NB4 (cell line): ENCODE results near the gene SIRPA.

Experiments
- DNase-seq: peaks from one replicate; pipeline ENCODE4 v3.0.0; 2010; ENCODE audit warnings: low read depth
- H3K4me3 ChIP-seq: one replicate; pipeline ENCODE4 v1.5.1; 2011; ENCODE audit warnings: mild to moderate bottlenecking, low read depth, low read length, moderate library complexity
- MYC ChIP-seq: IDR thresholded peaks from 2 replicates; pipeline ENCODE4 v1.6.1; 2011; ENCODE audit warnings: low read depth, low read length
- POLR2A ChIP-seq: IDR thresholded peaks from 2 replicates; pipeline ENCODE4 v1.6.1; 2011; ENCODE audit warnings: mild to moderate bottlenecking; ENCODE audit not compliant: insufficient read length; ENCODE audit errors: extremely low read depth
- TF ChIP-seq, protein P1 (sequence below): IDR thresholded peaks from one replicate; pipeline ENCODE4 v1.5.1; 2012; ENCODE audit warnings: low read depth, low read length
- TF ChIP-seq, protein P2 (sequence below): IDR thresholded peaks from 2 replicates; pipeline ENCODE4 v1.6.1; 2011; ENCODE audit warnings: low read depth, low read length

The SIRPA gene

DNA sequence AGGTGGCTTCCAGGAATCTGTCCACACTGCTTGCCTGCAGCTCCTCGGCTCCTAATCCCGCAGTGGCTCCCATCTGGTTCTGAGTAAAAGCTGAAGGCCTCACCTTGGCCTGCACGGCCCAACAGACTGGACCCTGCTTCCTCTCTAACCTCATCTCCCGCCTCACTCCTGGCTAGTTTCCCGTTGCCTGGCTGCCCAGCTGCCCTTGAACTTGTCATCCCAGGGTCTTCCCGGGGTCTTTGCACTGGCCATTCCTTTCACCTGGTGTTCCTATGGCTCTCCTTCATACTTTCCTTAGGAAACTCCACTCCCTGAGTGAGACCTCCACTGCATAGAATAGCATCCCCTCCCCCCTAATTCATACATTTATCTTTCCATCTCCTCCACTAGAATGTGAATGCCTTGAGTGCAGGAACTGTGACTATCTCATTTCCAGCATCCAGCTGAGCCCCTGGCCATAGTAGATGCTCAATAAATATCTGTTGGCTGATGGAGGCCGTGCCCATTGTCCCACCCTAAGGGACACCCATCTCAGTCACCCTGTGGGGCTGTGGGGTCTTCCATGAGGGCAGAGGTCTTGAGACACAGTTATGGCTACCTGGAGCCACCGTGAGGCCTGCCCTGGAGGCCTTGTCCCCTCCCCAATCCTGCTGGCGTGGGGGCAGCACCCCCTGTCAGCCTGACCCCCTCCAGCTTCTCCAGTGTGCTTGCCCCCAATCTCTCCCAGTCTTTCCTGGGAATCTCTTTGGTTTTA, 9.1 kb upstream of the SIRPA start:
- TF ChIP-seq, protein P1, sequence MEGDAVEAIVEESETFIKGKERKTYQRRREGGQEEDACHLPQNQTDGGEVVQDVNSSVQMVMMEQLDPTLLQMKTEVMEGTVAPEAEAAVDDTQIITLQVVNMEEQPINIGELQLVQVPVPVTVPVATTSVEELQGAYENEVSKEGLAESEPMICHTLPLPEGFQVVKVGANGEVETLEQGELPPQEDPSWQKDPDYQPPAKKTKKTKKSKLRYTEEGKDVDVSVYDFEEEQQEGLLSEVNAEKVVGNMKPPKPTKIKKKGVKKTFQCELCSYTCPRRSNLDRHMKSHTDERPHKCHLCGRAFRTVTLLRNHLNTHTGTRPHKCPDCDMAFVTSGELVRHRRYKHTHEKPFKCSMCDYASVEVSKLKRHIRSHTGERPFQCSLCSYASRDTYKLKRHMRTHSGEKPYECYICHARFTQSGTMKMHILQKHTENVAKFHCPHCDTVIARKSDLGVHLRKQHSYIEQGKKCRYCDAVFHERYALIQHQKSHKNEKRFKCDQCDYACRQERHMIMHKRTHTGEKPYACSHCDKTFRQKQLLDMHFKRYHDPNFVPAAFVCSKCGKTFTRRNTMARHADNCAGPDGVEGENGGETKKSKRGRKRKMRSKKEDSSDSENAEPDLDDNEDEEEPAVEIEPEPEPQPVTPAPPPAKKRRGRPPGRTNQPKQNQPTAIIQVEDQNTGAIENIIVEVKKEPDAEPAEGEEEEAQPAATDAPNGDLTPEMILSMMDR, result no peak
- TF ChIP-seq POLR2A (no peak), MYC (no peak)
- TF ChIP-seq, protein P2, sequence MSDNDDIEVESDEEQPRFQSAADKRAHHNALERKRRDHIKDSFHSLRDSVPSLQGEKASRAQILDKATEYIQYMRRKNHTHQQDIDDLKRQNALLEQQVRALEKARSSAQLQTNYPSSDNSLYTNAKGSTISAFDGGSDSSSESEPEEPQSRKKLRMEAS, result no peak
- no peak for DNase-seq
- H3K4me3 ChIP-seq, result no peak overlapping the region

DNA sequence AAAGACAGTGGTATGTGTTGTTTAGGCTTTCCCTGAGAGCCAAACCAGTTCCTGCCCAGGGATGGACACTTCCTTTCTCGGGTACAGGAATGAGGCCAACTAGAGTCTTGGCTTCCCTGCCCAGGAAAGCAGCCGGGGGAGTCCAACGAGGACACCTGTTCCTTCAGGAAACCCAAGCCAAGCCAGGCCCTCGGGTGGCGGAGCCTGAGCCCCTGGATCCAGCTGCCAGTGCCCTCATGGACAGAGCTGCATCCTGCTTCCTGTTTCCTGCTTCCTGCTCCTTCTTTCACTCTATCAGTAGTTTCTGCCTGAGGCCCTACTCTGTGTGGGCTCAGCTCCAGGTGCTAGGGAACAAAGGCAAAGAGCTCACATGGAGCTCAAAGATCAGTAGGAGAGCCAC, 7.9 kb upstream of the SIRPA start:
- TF ChIP-seq, protein P1, result no peak
- TF ChIP-seq, protein P2, result no peak
- TF ChIP-seq MYC (no peak), POLR2A (no peak)

DNA sequence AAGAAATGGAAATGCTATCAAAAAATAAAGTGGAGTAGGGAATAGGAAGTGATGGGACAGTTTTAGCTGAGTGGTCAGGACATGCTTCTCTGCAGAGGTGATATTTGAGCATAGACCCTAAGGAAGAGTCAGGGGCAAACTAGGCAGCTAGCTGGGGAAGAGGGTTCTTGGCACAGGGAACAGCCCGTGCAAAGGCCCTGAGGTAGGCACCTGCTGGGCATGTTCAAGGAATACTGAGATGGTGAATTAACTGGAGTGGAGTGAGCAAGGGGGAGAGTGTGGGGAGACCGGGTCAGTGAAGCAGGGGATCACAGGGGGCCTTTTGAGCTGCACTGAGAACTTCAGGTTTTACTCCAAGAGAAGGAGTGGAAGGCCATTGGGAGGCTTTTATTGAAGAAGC, 7.5 kb upstream of the SIRPA start:
- H3K4me3 ChIP-seq, result no peak overlapping the region
- TF ChIP-seq, protein P2, result no peak
- TF ChIP-seq POLR2A (no peak), MYC (no peak)
- TF ChIP-seq, protein P1, result no peak
- no peak for DNase-seq

More for the DNA sequence above, 7.9 kb upstream of the SIRPA start:
- H3K4me3 ChIP-seq, result no peak overlapping the region
- DNase-seq, result no peak

DNA sequence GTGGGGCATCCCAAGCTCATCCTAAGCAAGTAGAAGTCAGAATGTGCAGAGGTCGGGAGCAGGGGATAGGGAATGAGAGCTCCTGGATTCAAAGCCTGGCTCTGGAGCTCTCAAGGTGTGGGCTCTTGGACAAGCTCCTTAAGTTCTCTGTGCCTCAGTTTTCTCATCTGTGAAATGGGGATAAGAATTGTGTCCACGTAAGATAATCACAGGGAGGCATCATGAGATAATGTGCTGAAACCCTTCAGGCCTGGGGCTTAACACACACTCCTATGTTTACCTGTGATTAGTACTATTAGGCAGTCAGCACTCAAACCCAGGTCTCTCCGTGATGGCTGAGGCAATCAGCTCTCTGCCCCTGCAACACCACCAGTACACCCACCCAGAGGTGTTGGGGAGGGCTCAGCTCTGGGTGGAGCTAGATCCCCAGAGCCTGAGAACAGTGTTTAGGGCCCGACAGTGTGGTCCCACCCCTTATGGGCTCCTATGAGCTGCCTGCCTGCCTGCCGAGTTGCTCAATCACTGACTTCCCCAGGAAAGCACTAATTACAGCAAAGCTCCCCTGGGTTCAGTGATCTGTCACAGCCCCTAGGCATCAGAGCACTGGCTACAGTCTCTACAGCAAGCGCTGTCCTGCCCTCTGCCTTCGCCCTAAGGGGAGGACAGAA, 6.3 kb upstream of the SIRPA start:
- TF ChIP-seq, protein P1, result no peak
- TF ChIP-seq MYC, result no peak
- DNase-seq, result peak; percentile 97
- no peak overlapping the region for H3K4me3 ChIP-seq

DNA sequence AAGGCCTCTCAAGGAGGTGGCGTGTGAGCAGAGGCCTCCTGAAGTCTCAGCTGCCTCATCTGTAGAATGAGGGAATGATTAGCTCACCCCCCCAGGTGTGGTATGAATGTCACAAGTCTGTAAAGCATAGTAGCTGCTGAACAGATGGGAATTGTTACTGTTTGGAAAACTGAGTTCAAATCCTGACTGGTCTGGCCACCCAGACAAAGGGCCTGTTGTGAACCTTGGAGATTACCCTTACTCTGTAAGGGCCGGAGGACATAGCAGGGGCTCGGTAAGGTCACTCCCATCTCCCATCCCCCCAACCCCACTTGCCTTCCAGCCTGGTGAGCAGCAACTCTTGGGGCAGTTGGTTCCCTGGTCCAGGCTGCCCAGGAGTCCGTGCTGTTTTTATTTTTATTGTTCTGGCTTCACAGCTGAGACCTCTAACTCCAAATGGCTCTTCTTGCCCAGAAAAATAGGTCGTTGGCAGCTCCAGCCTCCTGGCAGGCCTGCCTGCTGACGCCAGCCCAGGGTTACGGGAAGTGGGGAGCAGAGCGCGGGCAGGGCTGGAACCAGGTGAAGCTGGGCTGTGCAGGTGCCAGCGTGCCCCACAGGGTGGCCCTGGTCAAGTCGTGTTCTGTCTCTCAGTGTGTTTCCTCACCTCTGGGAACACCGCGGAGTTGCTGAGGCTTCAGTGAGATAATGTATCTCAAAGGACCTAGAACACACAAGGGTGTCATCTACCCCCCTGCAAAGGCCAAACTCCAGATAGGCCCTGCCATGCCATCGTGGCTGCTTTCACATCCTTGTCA, 4.5 kb upstream of the SIRPA start:
- TF ChIP-seq, protein P1, result no peak
- TF ChIP-seq, protein P2, result no peak
- TF ChIP-seq POLR2A, result no peak
- no peak for TF ChIP-seq MYC

More for the DNA sequence above, 4.5 kb upstream of the SIRPA start:
- no peak overlapping the region for H3K4me3 ChIP-seq
- DNase-seq, result no peak
